Mucosa of rectum (tissue), 2 donors: ENCODE measurements around the gene IRF4.

Experiments used
- H3K27ac ChIP-seq, 2 donors: one replicate each; pipeline ENCODE4 v1.7.0; 2013; ENCODE audit warnings: inconsistent platforms in 2 of 2, low read depth in 2 of 2, low read length in 2 of 2
- H3K27me3 ChIP-seq, 2 donors: one replicate each; pipeline ENCODE4 v1.7.0; 2013; ENCODE audit warnings: low read length in 2 of 2; ENCODE audit not compliant: control insufficient read depth in 2 of 2, insufficient read depth in 2 of 2
- H3K36me3 ChIP-seq, 2 donors: one replicate each; pipeline ENCODE4 v1.7.0; 2013; ENCODE audit warnings: low read length in 2 of 2; ENCODE audit not compliant: control insufficient read depth in 2 of 2, insufficient read depth in 2 of 2
- H3K4me1 ChIP-seq, 2 donors: one replicate each; pipeline ENCODE4 v1.7.0; 2013; ENCODE audit warnings: low read length in 2 of 2, mild to moderate bottlenecking in 1 of 2; ENCODE audit not compliant: control insufficient read depth in 2 of 2, insufficient read depth in 2 of 2
- H3K4me3 ChIP-seq, 2 donors: one replicate each; pipeline ENCODE4 v1.7.0; 2013; ENCODE audit warnings: low read length in 2 of 2
- H3K9ac ChIP-seq, 2 donors: one replicate each; pipeline ENCODE4 v1.7.0; 2013; ENCODE audit warnings: low read length in 2 of 2, low read depth in 1 of 2, mild to moderate bottlenecking in 1 of 2
- H3K9me3 ChIP-seq, 2 donors: one replicate each; pipeline ENCODE4 v1.7.0; 2013; ENCODE audit warnings: low read length in 2 of 2; ENCODE audit not compliant: control insufficient read depth in 2 of 2
- donor health status: healthy.
- donor health status: Normal muscosa, but diverticular disease.

IRF4 gene

GRCh38 chr6:451847-452246, 60.3 kb downstream of the IRF4 start:
- H3K27ac ChIP-seq = no peak overlapping the region
- no peaks in the 10 kb centered on the region for H3K27me3 ChIP-seq
- H3K4me1 ChIP-seq = peaks cover 0 to 2% of the 10 kb centered on the region in 2 donors
- no peaks in the 10 kb centered on the region for H3K36me3 ChIP-seq
- no peak overlapping the region for H3K9ac ChIP-seq
- no peak overlapping the region for H3K4me3 ChIP-seq
- H3K9me3 ChIP-seq = no peaks in the 10 kb centered on the region

GRCh38 chr6:452301-453067, 60.9 kb downstream of the IRF4 start:
- Histone ChIP-seq H3K9me3 (no peaks in the 10 kb centered on the region), H3K27ac (no peak overlapping the region), H3K4me3 (no peak overlapping the region), H3K36me3 (no peaks in the 10 kb centered on the region), H3K9ac (no peak overlapping the region), H3K4me1 (peaks cover 0 to 2% of the 10 kb centered on the region in 2 donors), H3K27me3 (no peaks in the 10 kb centered on the region)

GRCh38 chr6:453152-453551, 61.6 kb downstream of the IRF4 start:
- H3K27ac ChIP-seq = no peak overlapping the region

GRCh38 chr6:454148-454991, 62.8 kb downstream of the IRF4 start:
- Histone ChIP-seq H3K9me3 (no peaks in the 10 kb centered on the region), H3K27ac (no peak overlapping the region)

More at GRCh38 chr6:453152-453551, 61.6 kb downstream of the IRF4 start:
- no peak overlapping the region for H3K9ac ChIP-seq
- H3K4me3 ChIP-seq = no peak overlapping the region
- H3K4me1 ChIP-seq = peaks cover 0 to 2% of the 10 kb centered on the region in 2 donors
- H3K36me3 ChIP-seq = no peaks in the 10 kb centered on the region
- H3K9me3 ChIP-seq = no peaks in the 10 kb centered on the region
- H3K27me3 ChIP-seq = no peaks in the 10 kb centered on the region

GRCh38 chr6:455006-455585, 63.5 kb downstream of the IRF4 start:
- Histone ChIP-seq H3K9me3 (no peaks in the 10 kb centered on the region), H3K27me3 (no peaks in the 10 kb centered on the region), H3K27ac (no peak overlapping the region), H3K36me3 (no peaks in the 10 kb centered on the region), H3K4me3 (no peak overlapping the region), H3K4me1 (peaks cover 0 to 2% of the 10 kb centered on the region in 2 donors), H3K9ac (no peak overlapping the region)

More at GRCh38 chr6:454148-454991, 62.8 kb downstream of the IRF4 start:
- Histone ChIP-seq H3K27me3 (no peaks in the 10 kb centered on the region), H3K4me3 (no peak overlapping the region), H3K4me1 (peaks cover 0 to 2% of the 10 kb centered on the region in 2 donors), H3K36me3 (no peaks in the 10 kb centered on the region), H3K9ac (no peak overlapping the region)

GRCh38 chr6:455835-456234, 64.3 kb downstream of the IRF4 start:
- Histone ChIP-seq H3K36me3 (no peaks in the 10 kb centered on the region), H3K27ac (no peak overlapping the region), H3K9me3 (no peaks in the 10 kb centered on the region), H3K4me3 (no peak overlapping the region), H3K4me1 (peaks cover 0 to 2% of the 10 kb centered on the region in 2 donors), H3K9ac (no peak overlapping the region), H3K27me3 (no peaks in the 10 kb centered on the region)

GRCh38 chr6:456358-456867, 64.9 kb downstream of the IRF4 start:
- Histone ChIP-seq H3K27me3 (no peaks in the 10 kb centered on the region), H3K9me3 (no peaks in the 10 kb centered on the region), H3K36me3 (no peaks in the 10 kb centered on the region), H3K4me3 (no peak overlapping the region), H3K9ac (no peak overlapping the region), H3K4me1 (peaks cover 0 to 2% of the 10 kb centered on the region in 2 donors), H3K27ac (no peak overlapping the region)

GRCh38 chr6:456887-457286, 65.3 kb downstream of the IRF4 start:
- H3K4me3 ChIP-seq = no peak overlapping the region
- no peak overlapping the region for H3K9ac ChIP-seq
- no peak overlapping the region for H3K27ac ChIP-seq
- no peaks in the 10 kb centered on the region for H3K27me3 ChIP-seq
- no peaks in the 10 kb centered on the region for H3K9me3 ChIP-seq
- no peaks in the 10 kb centered on the region for H3K36me3 ChIP-seq
- peaks cover 0 to 2% of the 10 kb centered on the region in 2 donors for H3K4me1 ChIP-seq
